ENCODE data around the gene DOCK3.

DOCK3 gene

DNA sequence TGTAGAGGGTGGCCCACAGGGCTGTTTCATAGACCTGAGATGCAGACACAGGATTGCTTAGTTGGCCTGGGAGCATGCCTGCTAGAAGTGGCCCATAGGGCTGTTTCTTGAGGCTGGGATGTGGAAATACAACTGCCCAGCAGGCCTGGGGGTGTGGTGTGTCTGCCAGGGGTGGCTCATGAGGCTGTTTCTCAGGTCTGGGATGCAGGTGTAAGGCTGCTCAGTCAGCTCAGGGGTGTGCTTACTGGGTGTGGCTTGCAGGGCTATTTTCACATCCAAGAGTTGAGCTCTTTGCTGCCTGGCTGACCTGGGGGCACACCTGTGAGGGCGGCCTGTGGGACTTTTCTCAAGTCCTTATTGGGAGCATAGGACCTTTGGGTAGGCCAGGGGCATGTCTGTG lies 131.3 kb downstream of the DOCK3 start:
- TF ChIP-seq, protein P1, sequence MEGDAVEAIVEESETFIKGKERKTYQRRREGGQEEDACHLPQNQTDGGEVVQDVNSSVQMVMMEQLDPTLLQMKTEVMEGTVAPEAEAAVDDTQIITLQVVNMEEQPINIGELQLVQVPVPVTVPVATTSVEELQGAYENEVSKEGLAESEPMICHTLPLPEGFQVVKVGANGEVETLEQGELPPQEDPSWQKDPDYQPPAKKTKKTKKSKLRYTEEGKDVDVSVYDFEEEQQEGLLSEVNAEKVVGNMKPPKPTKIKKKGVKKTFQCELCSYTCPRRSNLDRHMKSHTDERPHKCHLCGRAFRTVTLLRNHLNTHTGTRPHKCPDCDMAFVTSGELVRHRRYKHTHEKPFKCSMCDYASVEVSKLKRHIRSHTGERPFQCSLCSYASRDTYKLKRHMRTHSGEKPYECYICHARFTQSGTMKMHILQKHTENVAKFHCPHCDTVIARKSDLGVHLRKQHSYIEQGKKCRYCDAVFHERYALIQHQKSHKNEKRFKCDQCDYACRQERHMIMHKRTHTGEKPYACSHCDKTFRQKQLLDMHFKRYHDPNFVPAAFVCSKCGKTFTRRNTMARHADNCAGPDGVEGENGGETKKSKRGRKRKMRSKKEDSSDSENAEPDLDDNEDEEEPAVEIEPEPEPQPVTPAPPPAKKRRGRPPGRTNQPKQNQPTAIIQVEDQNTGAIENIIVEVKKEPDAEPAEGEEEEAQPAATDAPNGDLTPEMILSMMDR (IDR thresholded peaks at IDR 0.05): no peak

DNA sequence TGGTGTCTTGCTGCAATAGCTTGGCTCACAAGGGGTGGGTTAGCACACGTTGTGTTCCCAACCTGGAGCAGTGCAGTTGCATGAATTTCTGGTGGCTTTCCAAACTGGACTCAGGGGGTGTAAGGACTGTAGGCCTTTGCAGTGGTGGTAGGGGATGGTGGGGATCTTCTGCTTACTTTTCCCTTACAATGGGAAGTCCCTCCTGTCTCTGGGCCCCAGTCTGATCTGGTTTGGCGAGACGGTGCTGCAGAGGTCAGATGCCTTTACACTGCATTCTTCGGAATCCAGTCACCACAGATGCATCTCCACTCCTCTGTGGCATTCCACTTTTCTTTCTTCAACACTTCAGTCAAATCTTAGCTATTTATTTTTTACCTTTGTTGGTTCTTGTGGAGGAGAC lies 132.1 kb downstream of the DOCK3 start:
- TF ChIP-seq, protein P1 (IDR thresholded peaks at IDR 0.05): no peak

DNA sequence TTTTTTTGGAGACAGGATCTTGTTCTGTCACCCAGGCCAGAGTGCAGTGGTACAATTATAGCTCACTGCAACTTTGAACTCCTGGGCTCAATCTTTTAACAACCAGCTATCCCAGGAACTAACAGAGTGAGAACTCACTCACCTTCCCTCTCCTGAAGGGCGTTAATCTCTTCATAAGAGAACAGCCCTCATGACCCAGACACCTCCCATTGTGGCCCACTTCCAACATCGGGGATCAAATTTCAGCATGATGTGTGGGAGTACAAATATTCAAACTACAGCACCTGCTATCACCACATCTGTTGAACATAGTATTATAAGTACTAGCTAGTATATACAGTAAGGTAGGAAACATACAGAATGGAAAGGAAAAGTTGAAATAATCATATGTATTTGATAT lies 132.5 kb downstream of the DOCK3 start:
- TF ChIP-seq, protein P1 (IDR thresholded peaks at IDR 0.05): no peak

DNA sequence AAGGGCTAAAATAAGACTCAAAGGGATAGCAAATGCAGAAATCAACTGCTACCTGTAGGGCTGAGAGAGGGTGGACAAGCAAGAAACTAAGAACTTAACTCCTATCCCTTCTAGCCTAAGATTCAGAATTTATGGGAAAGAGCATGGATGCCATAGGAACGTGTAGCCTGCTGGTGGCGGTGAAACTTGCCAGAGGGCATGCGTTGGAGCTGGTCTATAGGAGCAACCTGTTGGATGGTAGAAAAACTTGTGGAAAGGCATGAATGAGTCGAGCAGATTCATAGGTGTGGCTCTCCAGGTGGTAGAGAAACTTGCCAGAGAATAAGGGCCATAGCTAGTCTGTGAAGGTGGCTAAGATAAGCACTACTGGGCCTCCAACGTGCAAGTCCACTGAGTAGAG lies 137.2 kb downstream of the DOCK3 start:
- TF ChIP-seq, protein P1 (IDR thresholded peaks at IDR 0.05): no peak

DNA sequence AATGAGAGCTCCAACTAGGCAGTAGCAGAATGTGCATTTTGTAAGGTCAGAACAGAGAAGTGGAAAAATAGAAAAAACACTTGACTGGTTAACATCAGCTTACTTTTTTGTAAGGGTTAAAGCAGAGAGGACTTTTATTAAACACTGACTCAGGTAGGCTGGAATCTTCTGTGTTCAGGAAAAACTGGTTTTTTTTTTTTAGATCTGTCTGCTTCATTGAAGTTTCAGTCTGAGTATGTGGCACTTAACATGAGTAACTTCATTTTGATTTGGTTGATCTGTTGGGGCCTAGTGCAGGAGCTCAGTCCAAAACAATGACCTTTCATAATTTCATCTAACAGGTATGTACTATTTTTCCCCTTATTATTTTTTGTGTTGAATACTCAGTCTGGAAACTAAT lies 141.1 kb downstream of the DOCK3 start:
- TF ChIP-seq, protein P1 (IDR thresholded peaks at IDR 0.05): no peak

DNA sequence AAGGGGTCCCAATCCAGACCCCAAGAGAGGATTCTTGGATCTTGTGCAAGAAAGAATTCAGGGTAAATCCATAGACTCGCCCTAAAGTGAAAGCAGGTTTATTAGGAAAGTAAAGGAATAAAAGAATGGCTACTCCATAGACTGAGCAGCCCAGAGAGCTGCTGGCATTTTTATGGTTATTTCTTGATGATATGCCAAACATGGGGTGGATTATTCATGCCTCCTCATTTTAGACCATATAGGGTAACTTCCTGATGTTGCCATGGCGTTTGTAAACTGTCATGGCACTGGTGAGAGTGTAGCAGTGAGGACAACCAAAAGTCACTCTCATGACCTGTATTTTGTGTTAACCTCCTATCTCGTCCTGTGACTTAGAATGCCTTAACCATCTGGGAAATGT lies 142.2 kb downstream of the DOCK3 start:
- TF ChIP-seq, protein P1 (IDR thresholded peaks at IDR 0.05): no peak

DNA sequence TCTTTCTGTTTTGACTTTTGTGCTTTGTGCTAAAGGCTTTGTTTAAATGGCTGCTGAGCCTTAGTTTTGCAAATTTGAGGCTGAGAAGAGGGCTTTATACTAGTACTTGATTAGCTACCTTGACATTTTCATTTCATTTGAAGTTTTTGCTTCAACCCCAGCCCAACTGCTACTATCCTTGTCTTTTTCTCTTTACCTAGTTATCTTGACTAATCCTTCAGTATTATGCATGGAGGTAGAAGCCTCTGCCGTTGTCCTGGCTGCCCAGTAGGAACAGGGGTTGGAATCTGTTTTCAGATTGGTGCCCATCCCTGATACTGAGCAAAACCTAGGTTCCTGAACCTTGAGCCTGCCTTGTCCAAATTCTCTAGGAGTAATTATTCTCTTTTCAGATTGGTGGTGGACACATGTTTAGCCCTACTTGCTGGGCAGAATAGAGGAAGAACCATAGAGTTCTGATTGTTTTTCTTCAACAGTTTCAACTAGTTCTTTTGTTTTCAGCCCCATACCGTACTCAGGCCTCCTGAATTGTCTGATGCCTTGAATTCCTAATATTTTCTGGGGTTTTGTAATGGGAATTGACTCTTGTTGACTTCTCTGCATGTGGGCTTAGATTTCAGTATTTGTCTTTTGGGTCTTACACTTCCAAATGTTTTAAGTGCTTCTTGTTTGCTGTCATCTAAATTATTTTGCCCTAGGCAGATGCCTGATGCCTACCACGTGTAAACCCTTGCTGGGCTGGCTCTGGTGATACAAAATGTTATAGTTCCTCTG lies 143.2 kb downstream of the DOCK3 start:
- TF ChIP-seq, protein P1 (IDR thresholded peaks at IDR 0.05): no peak

DNA sequence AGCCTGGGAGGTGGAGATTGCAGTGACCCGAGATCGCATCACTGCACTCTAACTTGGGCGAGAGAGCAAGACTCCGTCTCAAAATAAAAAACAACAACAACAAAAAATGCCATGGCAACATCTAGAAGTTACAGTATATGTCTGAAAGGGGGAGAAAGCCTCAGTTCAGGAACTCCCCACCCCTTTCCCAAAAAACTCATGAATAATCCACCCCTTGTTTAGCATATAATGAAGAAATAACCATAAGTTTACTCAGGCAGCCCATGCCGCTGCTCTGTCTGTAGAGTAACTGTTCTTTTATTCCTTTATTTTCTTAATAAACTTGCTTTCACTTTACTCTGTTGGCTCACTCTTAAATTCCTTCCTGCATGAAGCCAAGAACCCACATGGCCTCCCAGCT lies 145.2 kb downstream of the DOCK3 start:
- TF ChIP-seq, protein P1 (IDR thresholded peaks at IDR 0.05): no peak
